22Rv1 (cell line): ENCODE measurements around the gene IFT25.

Source experiments
- H3K27ac ChIP-seq: fragments of 450-650 bp; 2 replicates; pipeline ENCODE4 v1.5.1; 2017
- ZFX ChIP-seq: fragments of 450-650 bp; IDR thresholded peaks from 2 replicates; pipeline ENCODE4 v1.6.1; 2017; ENCODE audit warnings: antibody characterized with exemption, borderline replicate concordance
- TF ChIP-seq, protein P1 (sequence below): fragments of 450-650 bp; IDR thresholded peaks from 2 replicates; pipeline ENCODE4 v1.5.1; 2017; ENCODE audit warnings: mild to moderate bottlenecking

Gene IFT25

DNA sequence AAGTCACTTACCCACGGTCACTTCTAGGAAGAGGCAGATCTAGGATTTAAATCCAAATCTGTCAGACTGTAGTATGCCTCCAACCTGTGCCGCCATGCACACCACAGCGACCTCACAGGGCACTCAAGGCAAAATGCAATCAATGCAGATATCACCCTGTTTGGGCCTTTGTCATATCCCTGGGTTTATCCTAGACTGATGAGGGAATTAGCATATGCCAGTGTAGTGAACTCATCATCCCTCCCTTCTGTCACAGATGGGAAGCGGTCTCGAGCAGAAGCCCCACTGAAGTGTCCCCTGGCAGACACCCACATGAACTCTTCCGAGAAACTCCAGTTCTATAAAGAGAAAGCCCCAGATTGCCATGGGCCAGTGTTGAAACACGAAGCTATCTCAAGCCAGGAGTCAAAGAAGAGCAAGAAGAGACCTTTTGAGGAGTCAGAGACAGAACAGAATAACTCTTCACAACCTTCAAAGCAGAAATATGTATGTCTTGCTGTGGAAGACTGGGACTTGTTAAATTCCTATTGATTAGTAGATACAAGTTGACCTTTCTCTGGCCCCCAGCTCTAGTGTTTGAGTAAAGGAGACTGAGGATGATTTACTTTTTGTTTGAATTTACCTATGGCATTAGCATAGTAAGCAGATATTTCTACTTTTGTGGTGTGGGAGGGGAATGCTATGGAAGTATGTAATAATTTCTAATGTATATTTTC is 22.1 kb upstream of the IFT25 start:
- H3K27ac ChIP-seq: no peak overlapping the region
- no peak for TF ChIP-seq ZFX
- TF ChIP-seq, protein P1, sequence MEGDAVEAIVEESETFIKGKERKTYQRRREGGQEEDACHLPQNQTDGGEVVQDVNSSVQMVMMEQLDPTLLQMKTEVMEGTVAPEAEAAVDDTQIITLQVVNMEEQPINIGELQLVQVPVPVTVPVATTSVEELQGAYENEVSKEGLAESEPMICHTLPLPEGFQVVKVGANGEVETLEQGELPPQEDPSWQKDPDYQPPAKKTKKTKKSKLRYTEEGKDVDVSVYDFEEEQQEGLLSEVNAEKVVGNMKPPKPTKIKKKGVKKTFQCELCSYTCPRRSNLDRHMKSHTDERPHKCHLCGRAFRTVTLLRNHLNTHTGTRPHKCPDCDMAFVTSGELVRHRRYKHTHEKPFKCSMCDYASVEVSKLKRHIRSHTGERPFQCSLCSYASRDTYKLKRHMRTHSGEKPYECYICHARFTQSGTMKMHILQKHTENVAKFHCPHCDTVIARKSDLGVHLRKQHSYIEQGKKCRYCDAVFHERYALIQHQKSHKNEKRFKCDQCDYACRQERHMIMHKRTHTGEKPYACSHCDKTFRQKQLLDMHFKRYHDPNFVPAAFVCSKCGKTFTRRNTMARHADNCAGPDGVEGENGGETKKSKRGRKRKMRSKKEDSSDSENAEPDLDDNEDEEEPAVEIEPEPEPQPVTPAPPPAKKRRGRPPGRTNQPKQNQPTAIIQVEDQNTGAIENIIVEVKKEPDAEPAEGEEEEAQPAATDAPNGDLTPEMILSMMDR: no peak

GRCh38 chr1:53966794-53967193 is 21.3 kb upstream of the IFT25 start:
- no peak overlapping the region for H3K27ac ChIP-seq
- TF ChIP-seq, protein P1: no peak
- TF ChIP-seq ZFX: no peak

DNA sequence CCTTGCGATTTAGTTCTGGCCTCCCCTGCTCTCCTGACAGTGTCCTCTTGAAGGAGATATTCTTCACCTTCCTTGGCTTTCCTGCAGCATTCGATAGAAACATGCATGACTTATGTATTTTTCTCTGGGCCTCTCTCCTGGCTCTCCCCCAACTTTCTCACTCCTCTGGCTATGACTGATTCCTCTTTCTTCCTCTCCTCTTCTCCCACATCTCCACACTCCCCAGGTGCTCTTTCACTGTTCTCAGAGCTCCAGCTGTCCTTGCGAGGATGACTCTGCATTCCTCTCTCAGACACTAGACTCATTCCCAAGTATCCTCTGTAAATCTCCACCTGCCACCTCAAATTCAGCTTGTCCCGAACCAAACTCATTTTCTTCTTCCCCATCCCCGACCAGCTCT is 18.6 kb upstream of the IFT25 start:
- H3K27ac ChIP-seq: no peak overlapping the region
- TF ChIP-seq, protein P1: no peak
- TF ChIP-seq ZFX: no peak

GRCh38 chr1:53963460-53963859 is 18.0 kb upstream of the IFT25 start:
- TF ChIP-seq ZFX: no peak
- TF ChIP-seq, protein P1: no peak
- no peak overlapping the region for H3K27ac ChIP-seq

DNA sequence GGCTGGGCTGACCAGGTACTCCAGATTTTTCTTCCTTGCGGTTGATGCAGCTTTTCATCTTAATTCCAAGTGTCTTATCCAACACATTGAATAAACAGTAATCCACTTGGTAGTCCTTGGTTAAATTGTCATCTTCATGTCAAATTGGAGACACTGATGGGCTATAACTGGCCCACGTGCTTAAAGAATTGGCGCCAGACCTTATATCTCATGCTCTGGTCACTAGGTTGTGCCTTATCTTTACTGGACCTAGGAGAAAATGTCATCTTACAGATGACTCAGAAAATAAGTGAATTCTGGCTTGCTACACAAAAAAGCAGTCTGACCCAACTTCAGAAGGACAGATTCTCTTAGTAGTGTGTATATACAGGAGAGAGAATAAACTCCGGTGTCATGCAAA is 16.9 kb upstream of the IFT25 start:
- no peak overlapping the region for H3K27ac ChIP-seq
- TF ChIP-seq ZFX: no peak
- TF ChIP-seq, protein P1: no peak

DNA sequence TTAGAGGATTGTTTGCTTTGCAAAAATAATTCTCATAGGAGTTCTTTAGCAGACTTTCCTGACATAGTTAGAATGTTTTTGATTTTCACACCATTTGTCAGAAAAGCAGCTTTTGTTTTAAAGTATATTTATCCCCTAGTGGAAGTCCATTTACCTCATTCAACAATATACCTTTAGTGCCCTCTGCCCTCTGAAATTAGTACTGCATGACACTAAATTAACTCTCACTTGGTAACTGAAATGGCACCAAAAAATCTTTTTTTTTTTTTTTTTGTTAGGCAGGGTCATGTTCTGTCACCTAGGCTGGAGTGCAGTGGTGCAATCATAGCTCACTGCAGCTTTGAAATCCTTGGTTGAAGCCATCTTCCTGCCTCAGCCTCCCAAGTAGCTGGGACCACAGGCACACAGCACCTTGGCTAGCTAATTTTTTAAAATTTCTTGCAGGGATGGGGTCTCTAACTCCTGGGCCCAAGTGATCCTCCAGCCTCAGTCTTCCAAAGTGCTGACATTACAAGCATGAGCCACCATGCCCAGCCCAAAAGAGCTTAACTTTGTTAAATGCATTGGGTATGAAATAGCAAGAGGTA is 14.3 kb upstream of the IFT25 start:
- no peak overlapping the region for H3K27ac ChIP-seq
- TF ChIP-seq ZFX: no peak
- TF ChIP-seq, protein P1: peak; percentile 76

GRCh38 chr1:53957194-53957818 is 11.8 kb upstream of the IFT25 start:
- H3K27ac ChIP-seq: peak overlapping the region; percentile 57

More at GRCh38 chr1:53957194-53957818, 11.8 kb upstream of the IFT25 start:
- TF ChIP-seq ZFX: no peak
- TF ChIP-seq, protein P1: no peak
